Motor neuron (in vitro differentiated cells): ENCODE data around the gene IGFBP2. TPM values are rescaled to one million over a fixed set of nuclear protein-coding genes. Genes with fewer than 3 reads are reported as not detected.
A peak's percentile ranks its signal among the peaks of the same experiment; 100 is the strongest.

Source experiments
- ATAC-seq, 8 experiments: fragments of 200-7000 bp; cut with Tn5 transposase; replicated peaks in 6 of 8; 2 replicates each; pipeline ENCODE4 v1.8.0; 2021; ENCODE audit warnings: mild to moderate bottlenecking in 8 of 8, moderate library complexity in 8 of 8
- H3K27ac ChIP-seq, 2 donors: fragments of 250-450 bp; sonication (Bioruptor Pico); 2 replicates each; pipeline ENCODE4 v1.9.0; 2021; ENCODE audit warnings: antibody characterized with exemption in 2 of 2, mild to moderate bottlenecking in 2 of 2, moderate library complexity in 1 of 2
- H3K4me1 ChIP-seq, 2 donors: fragments of 250-450 bp; sonication (Bioruptor Pico); replicated peaks in 1 of 2; 2 replicates each; pipeline ENCODE4 v1.6.1; 2021; ENCODE audit warnings: antibody characterized with exemption in 2 of 2, mild to moderate bottlenecking in 2 of 2, moderate library complexity in 1 of 2
- H3K4me3 ChIP-seq, 5 donors: fragments of 250-450 bp; sonication (Bioruptor Pico); 2 replicates each; pipeline ENCODE4 v1.9.0; 2021; ENCODE audit warnings: antibody characterized with exemption in 5 of 5, mild to moderate bottlenecking in 5 of 5, moderate library complexity in 4 of 5
- WGBS, 10 experiments: fragments of 450-650 bp; shearing (Covaris generic); methylation state at CpG; one replicate each; pipeline ENCODE4 v1.0.0; 2022; 5-methylcytosine and 5-hydroxymethylcytosine counted together
- in situ Hi-C, 9 experiments: fragments of 400-800 bp; cut with MboI; loops; one replicate each; pipeline ENCODE4 v1.15.0; 2021; ENCODE audit warnings: low sequenced_read_pairs in 9 of 9, low pct_unique_long_range_greater_than_20kb in 2 of 9; ENCODE audit not compliant: unreplicated experiment in 9 of 9
- total RNA-seq, 8 experiments: library from RNA; unstranded; fragments of 300-600 nt; gene quantifications; 2 replicates each; pipeline versions ENCODE4 v1.2.3 to v1.2.4, GENCODE V29; 2022

The IGFBP2 gene
- total RNA-seq, 8 experiments from 2014 or later, result 1.2 to 825 (median 454) TPM

DNA sequence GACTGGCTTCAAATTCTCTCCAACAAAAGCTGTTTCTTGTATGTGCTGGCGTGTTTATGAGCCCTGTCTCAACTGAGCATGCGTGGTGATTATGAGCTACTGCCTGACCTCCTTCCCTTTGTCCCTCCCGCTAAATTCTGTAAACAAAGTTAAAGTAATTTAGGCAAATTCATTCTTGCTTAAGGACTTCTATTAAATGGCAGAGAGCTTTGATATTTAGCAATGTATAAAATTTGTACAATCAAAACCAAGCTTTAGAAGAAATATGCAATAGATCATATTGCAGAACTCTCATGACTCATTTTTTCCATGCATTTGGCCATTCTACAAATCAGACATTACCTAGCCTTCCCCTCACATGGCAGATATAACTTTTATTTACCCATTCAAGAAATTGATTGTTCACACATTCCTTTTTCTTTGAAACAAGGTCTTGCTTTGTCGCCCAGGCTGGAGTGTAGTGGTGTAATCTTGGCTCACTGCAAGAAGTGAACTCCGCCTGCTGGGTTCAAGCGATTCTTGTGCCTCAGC is 18.2 kb downstream of the IGFBP2 start:
- peak in 2 of 8 experiments; percentile 21 to 44 for ATAC-seq
- WGBS, 10 experiments, result 60 to 100% (median 87%) methylated on average over 2 to 6 of the region's 6 CpGs; no CpG with 5 or more reads in 1 of the 10 experiments
- Histone ChIP-seq H3K4me3 (no peak overlapping the region), H3K27ac (no peak overlapping the region), H3K4me1 (peaks cover 0 to 24% of the 10 kb centered on the region in 2 donors)
- in situ Hi-C loops, result loop anchor here in 2 of 9 experiments (25.0 kb wide), 1 partner anchor 139 kb away; no protein-coding TSS in a partner anchor

DNA sequence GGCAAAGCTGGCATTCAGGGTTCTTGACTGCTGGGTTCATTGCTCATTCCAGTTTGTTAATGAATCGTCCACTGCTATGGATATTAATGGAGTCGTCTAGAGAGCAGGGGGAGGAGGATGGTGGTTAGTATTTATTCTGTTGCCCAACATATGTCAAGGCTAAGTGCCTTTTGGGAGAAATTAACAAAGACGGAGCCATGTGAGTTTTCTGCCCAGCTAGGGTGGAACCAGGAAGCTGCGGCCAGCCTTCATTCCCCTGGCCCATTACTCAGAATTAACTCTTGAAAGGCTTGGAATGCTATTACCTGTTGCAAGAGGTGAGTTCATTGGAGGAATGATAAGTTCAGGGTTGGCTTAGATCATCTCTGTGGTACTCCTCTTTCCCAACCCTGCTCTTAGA is 19.3 kb downstream of the IGFBP2 start:
- in situ Hi-C loops, result loop anchor here in 2 of 9 experiments (25.0 kb wide), 1 partner anchor 140 kb away; no protein-coding TSS in a partner anchor
- no peak overlapping the region for H3K27ac ChIP-seq
- WGBS, 10 experiments, result 14 to 92% (median 45%) methylated on average over 1 to 4 of the region's 4 CpGs; no CpG with 5 or more reads in 4 of the 10 experiments
- peaks cover 0 to 27% of the 10 kb centered on the region in 2 donors for H3K4me1 ChIP-seq
- no peak for ATAC-seq
- H3K4me3 ChIP-seq, result no peak overlapping the region

DNA sequence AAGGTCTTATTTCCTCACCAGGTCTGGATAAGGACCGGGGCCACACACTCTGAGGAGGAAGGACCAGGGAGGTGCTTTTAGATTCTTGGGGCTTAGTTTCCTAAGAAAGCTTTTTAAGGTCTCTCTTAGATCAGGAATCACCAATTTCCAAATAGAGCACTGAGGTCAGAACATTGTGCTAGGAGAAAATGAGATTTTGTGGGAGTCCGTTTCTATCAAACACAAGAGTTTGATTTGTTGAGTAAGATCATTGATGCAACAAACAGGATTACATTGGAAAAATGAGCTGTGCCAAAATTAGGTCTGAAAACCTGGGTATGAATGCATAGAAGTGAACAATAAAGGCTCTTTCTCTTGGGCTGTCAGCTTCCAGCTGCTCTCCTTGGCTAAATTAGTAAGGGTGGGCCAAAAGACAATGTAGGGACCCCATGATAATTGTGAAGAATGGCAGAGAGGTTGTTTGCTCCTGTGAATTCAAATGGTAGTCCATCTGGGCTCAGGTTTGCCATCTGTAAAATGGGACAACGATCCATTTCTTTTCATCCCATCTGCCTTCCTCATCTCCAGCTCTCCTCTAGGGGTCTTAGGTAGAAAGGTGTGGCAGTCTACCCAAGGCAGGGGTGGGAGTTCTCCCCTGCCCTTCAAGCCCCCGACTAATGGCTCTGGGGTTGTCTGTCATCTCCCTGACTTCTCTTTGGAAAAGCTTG is 20.0 kb downstream of the IGFBP2 start:
- in situ Hi-C loops, result loop anchor here in 2 of 9 experiments (25.0 kb wide), 1 partner anchor 141 kb away; no protein-coding TSS in a partner anchor
- H3K4me1 ChIP-seq, result peaks cover 0 to 28% of the 10 kb centered on the region in 2 donors
- WGBS, 10 experiments, result 40 to 100% (median 86%) methylated on average over 1 to 4 of the region's 4 CpGs; no CpG with 5 or more reads in 2 of the 10 experiments
- H3K4me3 ChIP-seq, result no peak overlapping the region
- no peak for ATAC-seq
- no peak overlapping the region for H3K27ac ChIP-seq

DNA sequence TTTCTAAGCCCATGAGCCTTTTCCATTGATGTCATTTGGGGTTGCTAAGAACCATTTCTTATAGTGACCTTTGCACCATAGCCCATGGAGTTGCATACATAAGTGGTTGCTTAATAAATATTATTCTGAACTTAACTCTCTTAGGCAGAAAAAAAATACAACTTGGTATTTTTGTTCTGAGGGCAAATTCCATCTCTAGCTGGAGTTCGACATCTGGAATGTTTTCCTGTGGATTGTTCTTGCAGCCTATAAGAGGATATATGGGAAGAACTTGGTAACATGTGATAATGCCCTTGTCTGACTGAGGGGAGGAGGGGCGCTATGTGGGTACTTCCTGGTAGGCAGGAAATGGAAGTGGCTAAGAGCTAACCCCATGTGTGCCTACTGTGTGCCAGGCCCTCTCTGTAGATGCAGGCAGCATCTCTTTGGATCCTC is 20.7 kb downstream of the IGFBP2 start:
- in situ Hi-C loops, result loop anchor here in 2 of 9 experiments (25.0 kb wide), 1 partner anchor 142 kb away; no protein-coding TSS in a partner anchor
- Histone ChIP-seq H3K27ac (no peak overlapping the region), H3K4me3 (no peak overlapping the region), H3K4me1 (peaks cover 0 to 31% of the 10 kb centered on the region in 2 donors)
- no peak for ATAC-seq
- WGBS, 10 experiments, result 39 to 100% (median 90%) methylated on average over 2 of the region's 2 CpGs; no CpG with 5 or more reads in 3 of the 10 experiments

DNA sequence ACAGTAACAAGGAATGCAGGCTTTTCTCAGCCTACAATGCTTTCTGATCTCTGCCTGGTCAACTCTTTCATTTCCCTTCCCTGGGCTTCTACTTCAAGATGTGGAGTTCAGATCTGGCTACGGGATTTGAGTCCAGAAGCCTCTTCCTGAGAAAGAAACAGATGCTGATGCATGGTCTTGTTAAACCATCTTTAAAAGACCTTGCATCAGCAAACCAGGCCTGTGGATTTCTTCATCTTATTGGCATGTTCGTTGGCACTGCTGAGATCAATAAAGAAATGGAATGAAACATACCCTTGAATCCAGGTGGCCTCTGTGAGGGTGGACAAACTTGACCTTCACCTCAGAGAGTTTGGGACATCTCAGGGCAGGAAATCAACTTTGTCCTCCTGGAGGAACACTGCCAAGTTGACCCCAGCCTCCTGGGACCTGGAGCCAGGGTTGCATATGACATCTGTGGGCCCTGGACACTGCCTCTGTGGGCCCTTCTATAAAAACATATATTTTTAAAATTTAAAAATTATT is 21.4 kb downstream of the IGFBP2 start:
- in situ Hi-C loops, result loop anchor here in 2 of 9 experiments (25.0 kb wide), 1 partner anchor 142 kb away; no protein-coding TSS in a partner anchor
- Histone ChIP-seq H3K4me1 (peaks cover 0 to 36% of the 10 kb centered on the region in 2 donors), H3K4me3 (no peak overlapping the region), H3K27ac (no peak overlapping the region)
- WGBS, 10 experiments, result 14 to 100% (median 100%) methylated on average over 1 to 2 of the region's 2 CpGs; no CpG with 5 or more reads in 3 of the 10 experiments
- no peak for ATAC-seq

DNA sequence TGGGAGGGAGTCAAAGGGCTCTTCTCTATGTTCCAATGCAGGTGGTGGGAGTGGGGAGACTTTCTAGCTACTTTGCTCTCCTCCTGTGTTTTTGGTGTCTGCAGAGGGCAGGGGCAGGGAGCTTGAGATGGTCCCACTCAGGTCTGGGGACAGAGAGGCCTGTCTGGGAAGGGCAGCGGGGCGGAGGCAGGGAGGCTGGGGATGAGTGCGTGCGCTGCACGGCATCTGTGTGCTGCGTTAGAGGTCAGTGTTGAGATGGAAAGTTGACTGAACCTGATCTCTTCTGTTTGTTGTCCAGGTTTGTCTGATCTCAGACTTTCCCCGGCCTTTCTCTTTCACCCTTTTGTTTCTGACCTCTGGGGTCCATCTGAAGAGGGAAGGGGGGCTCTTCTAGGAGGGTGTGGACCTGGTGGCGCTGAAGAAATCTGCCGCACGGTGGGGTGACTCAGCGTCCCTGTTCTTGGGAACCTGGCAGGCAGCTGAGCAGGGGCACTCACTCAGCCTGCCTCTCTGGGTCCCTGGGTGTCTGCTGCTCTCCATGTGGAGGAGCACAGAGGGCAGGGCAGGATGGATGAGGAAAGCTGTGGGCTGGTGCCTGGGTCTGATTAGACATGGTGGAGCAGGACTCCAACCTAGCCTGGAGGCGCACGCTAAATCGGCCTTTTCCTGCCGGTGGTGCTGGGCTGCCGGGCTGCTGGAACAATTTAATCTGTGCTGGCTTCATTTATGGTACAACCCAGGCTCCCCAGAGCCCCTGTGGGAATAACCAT is 24.1 kb downstream of the IGFBP2 start:
- Histone ChIP-seq H3K4me1 (peaks cover 0 to 22% of the 10 kb centered on the region in 2 donors), H3K4me3 (no peak overlapping the region), H3K27ac (peak overlapping the region in 1 of 2 donors; percentile 45)
- in situ Hi-C loops, result loop anchor here in 2 of 9 experiments (25.0 kb wide), 1 partner anchor 145 kb away; no protein-coding TSS in a partner anchor
- WGBS, 10 experiments, result 63 to 100% (median 87%) methylated on average over 1 to 5 of the region's 16 CpGs; no CpG with 5 or more reads in 2 of the 10 experiments
- ATAC-seq, result peak in 5 of 8 experiments; percentile 4 to 51 (median 29)

DNA sequence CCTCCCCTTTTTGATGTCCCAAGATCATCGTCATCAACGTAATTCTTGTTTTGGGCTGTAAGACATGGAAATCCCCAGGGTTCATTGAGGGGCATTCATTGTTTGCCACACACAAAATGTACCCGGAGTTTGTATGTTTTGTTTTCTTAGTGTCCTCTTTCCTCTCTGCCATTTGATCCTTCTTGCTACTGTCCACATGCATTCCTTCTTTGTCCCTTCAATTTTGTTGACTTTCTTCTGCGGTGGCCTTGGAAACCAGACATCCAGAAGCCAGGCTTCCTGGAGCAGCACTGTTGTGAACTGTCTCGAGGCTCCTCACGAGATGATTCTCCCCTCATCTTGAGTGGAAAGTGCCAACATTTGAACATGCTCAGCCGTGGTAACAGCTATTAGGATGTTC is 24.8 kb downstream of the IGFBP2 start:
- Histone ChIP-seq H3K4me1 (peaks cover 0 to 22% of the 10 kb centered on the region in 2 donors), H3K4me3 (no peak overlapping the region), H3K27ac (no peak overlapping the region)
- 40 to 89% (median 80%) methylated on average over 1 to 7 of the region's 7 CpGs for WGBS, 10 experiments
- peak in 3 of 8 experiments; percentile 36 to 74 (median 48) for ATAC-seq
- in situ Hi-C loops, result loop anchor here in 2 of 9 experiments (25.0 kb wide), 1 partner anchor 146 kb away; no protein-coding TSS in a partner anchor

DNA sequence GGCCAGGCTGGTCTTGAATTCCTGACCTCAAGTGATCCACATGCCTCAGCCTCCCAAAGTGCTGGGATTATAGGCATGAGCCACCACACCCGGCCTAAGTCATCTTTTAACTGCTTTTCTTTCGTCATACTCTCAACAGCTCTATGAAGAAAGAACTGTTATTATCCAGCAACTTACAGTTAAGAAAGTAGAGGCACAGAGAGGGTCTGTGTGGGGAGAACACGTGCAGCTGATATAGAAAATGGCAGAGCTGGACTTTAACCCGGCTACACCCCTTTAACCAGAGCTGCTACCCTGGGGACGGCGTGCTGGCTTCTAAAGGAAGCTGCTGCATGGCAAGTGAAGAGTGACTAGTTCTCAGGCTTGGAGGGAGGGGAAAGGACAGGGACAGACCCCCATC is 25.5 kb downstream of the IGFBP2 start:
- Histone ChIP-seq H3K4me3 (no peak overlapping the region), H3K4me1 (peaks cover 0 to 22% of the 10 kb centered on the region in 2 donors), H3K27ac (peak overlapping the region in 1 of 2 donors; percentile 59)
- 50 to 95% (median 90%) methylated on average over 2 to 6 of the region's 6 CpGs; no CpG with 5 or more reads in 4 of the 10 experiments for WGBS, 10 experiments
- peak in 1 of 8 experiments; percentile 26 for ATAC-seq
- in situ Hi-C loops, result loop anchor here in 2 of 9 experiments (25.0 kb wide), 1 partner anchor 146 kb away; no protein-coding TSS in a partner anchor

DNA sequence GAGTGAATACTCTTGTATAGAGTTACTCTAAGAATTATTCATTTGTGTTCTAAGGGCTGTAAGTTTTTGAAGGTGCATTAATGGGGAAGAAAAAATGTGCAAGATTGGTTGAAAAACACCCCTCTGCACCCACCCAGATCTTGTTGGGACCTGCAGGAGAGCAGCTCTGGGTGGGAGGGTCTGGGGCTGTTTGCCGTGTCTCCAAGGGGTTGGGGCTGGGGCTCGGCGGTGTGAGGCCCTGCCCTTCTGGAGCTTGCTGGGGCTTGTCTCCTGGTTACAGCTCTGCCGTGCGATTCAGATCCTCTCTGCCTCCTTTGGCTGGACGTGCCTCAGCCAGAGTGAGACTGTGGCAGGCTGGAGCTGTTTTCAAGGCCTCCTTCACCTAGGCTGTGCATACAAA is 26.1 kb downstream of the IGFBP2 start:
- WGBS, 10 experiments, result 50 to 100% methylated on average over 1 of the region's 6 CpGs; no CpG with 5 or more reads in 8 of the 10 experiments
- Histone ChIP-seq H3K4me3 (no peak overlapping the region), H3K27ac (peak overlapping the region in 1 of 2 donors; percentile 59), H3K4me1 (peaks cover 0 to 24% of the 10 kb centered on the region in 2 donors)
- in situ Hi-C loops, result loop anchor here in 2 of 9 experiments (25.0 kb wide), 1 partner anchor 147 kb away; no protein-coding TSS in a partner anchor
- peak in 5 of 8 experiments; percentile 55 to 88 (median 79) for ATAC-seq

DNA sequence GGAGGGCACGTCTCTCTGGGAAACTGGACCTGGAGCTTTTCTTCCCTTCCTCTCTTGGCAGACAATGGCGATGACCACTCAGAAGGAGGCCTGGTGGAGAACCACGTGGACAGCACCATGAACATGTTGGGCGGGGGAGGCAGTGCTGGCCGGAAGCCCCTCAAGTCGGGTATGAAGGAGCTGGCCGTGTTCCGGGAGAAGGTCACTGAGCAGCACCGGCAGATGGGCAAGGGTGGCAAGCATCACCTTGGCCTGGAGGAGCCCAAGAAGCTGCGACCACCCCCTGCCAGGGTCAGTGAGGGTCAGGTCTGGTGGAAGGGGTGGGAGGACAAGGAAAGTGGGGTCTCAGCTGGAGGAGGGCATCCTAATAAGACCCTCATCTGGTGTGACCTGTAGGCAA is 27.3 kb downstream of the IGFBP2 start:
- in situ Hi-C loops, result loop anchor here in 8 of 9 experiments (10.0 to 25.0 kb wide), 2 partner anchors 146 to 148 kb away; no protein-coding TSS in a partner anchor
- Histone ChIP-seq H3K27ac (no peak overlapping the region), H3K4me3 (no peak overlapping the region), H3K4me1 (peaks cover 11 to 36% of the 10 kb centered on the region in 2 donors)
- ATAC-seq, result no peak
- 53 to 100% (median 82%) methylated on average over 2 to 7 of the region's 10 CpGs; no CpG with 5 or more reads in 6 of the 10 experiments for WGBS, 10 experiments

DNA sequence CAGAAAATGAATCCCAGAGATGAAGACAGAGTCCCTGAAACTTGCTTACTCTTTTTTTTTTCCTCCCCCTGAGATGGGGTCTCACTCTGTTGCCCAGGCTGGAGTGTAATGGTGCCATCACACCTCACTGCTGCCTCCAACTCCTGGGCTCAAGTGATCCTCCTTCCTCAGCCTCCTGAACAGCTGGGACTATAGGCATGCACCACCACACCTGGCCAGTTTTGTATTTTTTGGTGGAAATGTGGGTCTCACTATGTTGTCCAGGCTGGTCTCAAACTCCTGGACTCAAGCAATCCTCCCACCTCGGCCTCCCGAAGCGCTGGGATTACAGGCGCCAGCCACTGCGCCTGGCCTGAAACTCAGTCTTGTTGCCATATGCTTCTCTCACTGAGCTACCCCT is 27.8 kb downstream of the IGFBP2 start:
- WGBS, 10 experiments, result 100% methylated on average over 1 of the region's 5 CpGs; no CpG with 5 or more reads in 9 of the 10 experiments
- ATAC-seq, result no peak
- in situ Hi-C loops, result loop anchor here in 8 of 9 experiments (10.0 to 25.0 kb wide), 2 partner anchors 146 to 149 kb away; no protein-coding TSS in a partner anchor
- H3K4me1 ChIP-seq, result peaks cover 17 to 41% of the 10 kb centered on the region in 2 donors
- no peak overlapping the region for H3K27ac ChIP-seq
- H3K4me3 ChIP-seq, result no peak overlapping the region
